ENCODE data around the gene NXPE2.

DNA sequence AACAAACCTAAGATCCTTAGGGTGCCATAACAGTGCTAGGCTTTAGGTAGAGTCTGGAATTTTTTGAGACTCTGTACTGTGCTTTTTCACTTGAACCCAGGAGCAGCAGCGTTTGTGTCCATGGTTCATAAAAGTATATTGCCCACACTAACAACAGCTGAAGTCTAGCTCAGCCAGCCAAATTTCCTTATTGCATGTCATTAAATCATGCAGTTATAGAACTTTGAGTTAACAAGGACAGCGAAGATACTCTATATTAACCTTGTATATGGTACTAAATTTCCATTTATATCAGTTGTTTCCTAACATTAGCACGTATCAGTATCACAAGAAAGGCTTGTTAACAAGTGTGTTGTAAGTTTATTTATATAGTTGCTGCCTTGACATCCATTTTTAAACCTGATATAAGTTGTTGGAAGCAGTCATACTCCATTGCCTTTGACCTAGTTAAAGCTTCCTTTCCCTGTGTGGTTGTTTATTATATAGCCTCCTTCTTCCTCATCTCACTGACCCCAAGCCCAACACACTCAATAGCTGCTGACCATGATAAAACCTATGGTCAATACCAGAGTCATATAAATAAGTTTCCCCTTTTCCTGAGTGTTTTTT is 46.7 kb downstream of the NXPE2 start:
- TF ChIP-seq, protein P1, sequence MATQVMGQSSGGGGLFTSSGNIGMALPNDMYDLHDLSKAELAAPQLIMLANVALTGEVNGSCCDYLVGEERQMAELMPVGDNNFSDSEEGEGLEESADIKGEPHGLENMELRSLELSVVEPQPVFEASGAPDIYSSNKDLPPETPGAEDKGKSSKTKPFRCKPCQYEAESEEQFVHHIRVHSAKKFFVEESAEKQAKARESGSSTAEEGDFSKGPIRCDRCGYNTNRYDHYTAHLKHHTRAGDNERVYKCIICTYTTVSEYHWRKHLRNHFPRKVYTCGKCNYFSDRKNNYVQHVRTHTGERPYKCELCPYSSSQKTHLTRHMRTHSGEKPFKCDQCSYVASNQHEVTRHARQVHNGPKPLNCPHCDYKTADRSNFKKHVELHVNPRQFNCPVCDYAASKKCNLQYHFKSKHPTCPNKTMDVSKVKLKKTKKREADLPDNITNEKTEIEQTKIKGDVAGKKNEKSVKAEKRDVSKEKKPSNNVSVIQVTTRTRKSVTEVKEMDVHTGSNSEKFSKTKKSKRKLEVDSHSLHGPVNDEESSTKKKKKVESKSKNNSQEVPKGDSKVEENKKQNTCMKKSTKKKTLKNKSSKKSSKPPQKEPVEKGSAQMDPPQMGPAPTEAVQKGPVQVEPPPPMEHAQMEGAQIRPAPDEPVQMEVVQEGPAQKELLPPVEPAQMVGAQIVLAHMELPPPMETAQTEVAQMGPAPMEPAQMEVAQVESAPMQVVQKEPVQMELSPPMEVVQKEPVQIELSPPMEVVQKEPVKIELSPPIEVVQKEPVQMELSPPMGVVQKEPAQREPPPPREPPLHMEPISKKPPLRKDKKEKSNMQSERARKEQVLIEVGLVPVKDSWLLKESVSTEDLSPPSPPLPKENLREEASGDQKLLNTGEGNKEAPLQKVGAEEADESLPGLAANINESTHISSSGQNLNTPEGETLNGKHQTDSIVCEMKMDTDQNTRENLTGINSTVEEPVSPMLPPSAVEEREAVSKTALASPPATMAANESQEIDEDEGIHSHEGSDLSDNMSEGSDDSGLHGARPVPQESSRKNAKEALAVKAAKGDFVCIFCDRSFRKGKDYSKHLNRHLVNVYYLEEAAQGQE (IDR thresholded peaks at IDR 0.05): no peak
- no peak for TF ChIP-seq MYC (IDR thresholded peaks at IDR 0.05; ENCODE audit: borderline replicate concordance, low read length)
- no peak for TF ChIP-seq POLR2A (IDR thresholded peaks at IDR 0.05; ENCODE audit: low read length)
- TF ChIP-seq, protein P2, sequence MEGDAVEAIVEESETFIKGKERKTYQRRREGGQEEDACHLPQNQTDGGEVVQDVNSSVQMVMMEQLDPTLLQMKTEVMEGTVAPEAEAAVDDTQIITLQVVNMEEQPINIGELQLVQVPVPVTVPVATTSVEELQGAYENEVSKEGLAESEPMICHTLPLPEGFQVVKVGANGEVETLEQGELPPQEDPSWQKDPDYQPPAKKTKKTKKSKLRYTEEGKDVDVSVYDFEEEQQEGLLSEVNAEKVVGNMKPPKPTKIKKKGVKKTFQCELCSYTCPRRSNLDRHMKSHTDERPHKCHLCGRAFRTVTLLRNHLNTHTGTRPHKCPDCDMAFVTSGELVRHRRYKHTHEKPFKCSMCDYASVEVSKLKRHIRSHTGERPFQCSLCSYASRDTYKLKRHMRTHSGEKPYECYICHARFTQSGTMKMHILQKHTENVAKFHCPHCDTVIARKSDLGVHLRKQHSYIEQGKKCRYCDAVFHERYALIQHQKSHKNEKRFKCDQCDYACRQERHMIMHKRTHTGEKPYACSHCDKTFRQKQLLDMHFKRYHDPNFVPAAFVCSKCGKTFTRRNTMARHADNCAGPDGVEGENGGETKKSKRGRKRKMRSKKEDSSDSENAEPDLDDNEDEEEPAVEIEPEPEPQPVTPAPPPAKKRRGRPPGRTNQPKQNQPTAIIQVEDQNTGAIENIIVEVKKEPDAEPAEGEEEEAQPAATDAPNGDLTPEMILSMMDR (IDR thresholded peaks at IDR 0.05): no peak
- no peak for TF ChIP-seq ZSCAN20 (CRISPR knock-in tag; IDR thresholded peaks at IDR 0.05)
- no peak for TF ChIP-seq FOSB (CRISPR knock-in tag; IDR thresholded peaks at IDR 0.05)
- TF ChIP-seq BHLHE40 (IDR thresholded peaks at IDR 0.05; ENCODE audit: low read depth, low read length): no peak
- TF ChIP-seq EP300 (IDR thresholded peaks at IDR 0.05): no peak
- no peak for TF ChIP-seq NR3C1 (IDR thresholded peaks at IDR 0.05)
- no peak for TF ChIP-seq NFE2L2 (conservative IDR thresholded peaks at IDR 0.05; ENCODE audit: low read length)
- TF ChIP-seq, protein P3, sequence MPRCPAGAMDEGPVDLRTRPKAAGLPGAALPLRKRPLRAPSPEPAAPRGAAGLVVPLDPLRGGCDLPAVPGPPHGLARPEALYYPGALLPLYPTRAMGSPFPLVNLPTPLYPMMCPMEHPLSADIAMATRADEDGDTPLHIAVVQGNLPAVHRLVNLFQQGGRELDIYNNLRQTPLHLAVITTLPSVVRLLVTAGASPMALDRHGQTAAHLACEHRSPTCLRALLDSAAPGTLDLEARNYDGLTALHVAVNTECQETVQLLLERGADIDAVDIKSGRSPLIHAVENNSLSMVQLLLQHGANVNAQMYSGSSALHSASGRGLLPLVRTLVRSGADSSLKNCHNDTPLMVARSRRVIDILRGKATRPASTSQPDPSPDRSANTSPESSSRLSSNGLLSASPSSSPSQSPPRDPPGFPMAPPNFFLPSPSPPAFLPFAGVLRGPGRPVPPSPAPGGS (IDR thresholded peaks at IDR 0.05): no peak
- TF ChIP-seq, protein P4, sequence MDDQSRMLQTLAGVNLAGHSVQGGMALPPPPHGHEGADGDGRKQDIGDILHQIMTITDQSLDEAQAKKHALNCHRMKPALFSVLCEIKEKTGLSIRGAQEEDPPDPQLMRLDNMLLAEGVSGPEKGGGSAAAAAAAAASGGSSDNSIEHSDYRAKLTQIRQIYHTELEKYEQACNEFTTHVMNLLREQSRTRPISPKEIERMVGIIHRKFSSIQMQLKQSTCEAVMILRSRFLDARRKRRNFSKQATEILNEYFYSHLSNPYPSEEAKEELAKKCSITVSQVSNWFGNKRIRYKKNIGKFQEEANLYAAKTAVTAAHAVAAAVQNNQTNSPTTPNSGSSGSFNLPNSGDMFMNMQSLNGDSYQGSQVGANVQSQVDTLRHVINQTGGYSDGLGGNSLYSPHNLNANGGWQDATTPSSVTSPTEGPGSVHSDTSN (IDR thresholded peaks at IDR 0.05): no peak
- TF ChIP-seq RCOR1 (IDR thresholded peaks at IDR 0.05; ENCODE audit: low read depth, low read length): no peak

Measured in A549 (cell line).